ENCODE data around the gene LRP1. TPM values are rescaled to one million over a fixed set of nuclear protein-coding genes. Genes with fewer than 3 reads are reported as not detected.
A peak's percentile ranks its signal among the peaks of the same experiment; 100 is the strongest.

Gene LRP1
- total and polyA plus RNA-seq, 4 donors: 36.8 to 992 (median 370) TPM

- DNase-seq (no peak), ATAC-seq (ENCODE audit: low FRiP score) (no peak)
- 81 to 83% methylated on average over 4 of the region's 4 CpGs for WGBS, 2 donors
- intact Hi-C loops (cut with DNase I): no loop called here
- no peaks in the 10 kb centered on the region for H3K4me1 ChIP-seq (ENCODE audit: control insufficient read depth in 1 of 2, insufficient read depth in 2 of 2, low read length in 2 of 2)
- H3K27ac ChIP-seq (ENCODE audit: low read depth in 1 of 2, low read length in 2 of 2): no peak overlapping the region
- no peak overlapping the region for H3K4me3 ChIP-seq (ENCODE audit: low read length in 2 of 2)
- peaks cover 19 to 23% of the 10 kb centered on the region in 2 donors for H3K36me3 ChIP-seq (ENCODE audit: control insufficient read depth in 1 of 2, insufficient read depth in 2 of 2, low read length in 1 of 2)
- no peaks in the 10 kb centered on the region for H3K27me3 ChIP-seq (ENCODE audit: control insufficient read depth in 1 of 2, insufficient read depth in 2 of 2, low read length in 1 of 2)
- H3K9me3 ChIP-seq (ENCODE audit: control insufficient read depth, low read length): no peaks in the 10 kb centered on the region
Observed at GRCh38 chr12:57160040-57160439, 31.8 kb downstream of the LRP1 start.

- peaks cover 19 to 25% of the 10 kb centered on the region in 2 donors for H3K36me3 ChIP-seq (ENCODE audit: control insufficient read depth in 1 of 2, insufficient read depth in 2 of 2, low read length in 1 of 2)
- WGBS, 2 donors: 91 to 92% methylated on average over 14 of the region's 14 CpGs
Observed at GRCh38 chr12:57160741-57161140, 32.5 kb downstream of the LRP1 start.

GRCh38 chr12:57161491-57161890 is 33.2 kb downstream of the LRP1 start:
- no peak overlapping the region for H3K4me3 ChIP-seq (ENCODE audit: low read length in 2 of 2)
- intact Hi-C loops (cut with DNase I): no loop called here
- H3K36me3 ChIP-seq (ENCODE audit: control insufficient read depth in 1 of 2, insufficient read depth in 2 of 2, low read length in 1 of 2): peaks cover 21 to 23% of the 10 kb centered on the region in 2 donors
- 81 to 82% methylated on average over 7 of the region's 7 CpGs for WGBS, 2 donors
- no peak for ATAC-seq (ENCODE audit: low FRiP score)
- no peaks in the 10 kb centered on the region for H3K27me3 ChIP-seq (ENCODE audit: control insufficient read depth in 1 of 2, insufficient read depth in 2 of 2, low read length in 1 of 2)
- H3K27ac ChIP-seq (ENCODE audit: low read depth in 1 of 2, low read length in 2 of 2): no peak overlapping the region
- no peak for DNase-seq
- no peaks in the 10 kb centered on the region for H3K4me1 ChIP-seq (ENCODE audit: control insufficient read depth in 1 of 2, insufficient read depth in 2 of 2, low read length in 2 of 2)
- H3K9me3 ChIP-seq (ENCODE audit: control insufficient read depth, low read length): no peaks in the 10 kb centered on the region

More at GRCh38 chr12:57160741-57161140, 32.5 kb downstream of the LRP1 start:
- H3K9me3 ChIP-seq (ENCODE audit: control insufficient read depth, low read length): no peaks in the 10 kb centered on the region
- no peaks in the 10 kb centered on the region for H3K4me1 ChIP-seq (ENCODE audit: control insufficient read depth in 1 of 2, insufficient read depth in 2 of 2, low read length in 2 of 2)
- H3K27ac ChIP-seq (ENCODE audit: low read depth in 1 of 2, low read length in 2 of 2): no peak overlapping the region
- no peak for ATAC-seq (ENCODE audit: low FRiP score)
- DNase-seq: no peak
- H3K27me3 ChIP-seq (ENCODE audit: control insufficient read depth in 1 of 2, insufficient read depth in 2 of 2, low read length in 1 of 2): no peaks in the 10 kb centered on the region
- intact Hi-C loops (cut with DNase I): no loop called here
- H3K4me3 ChIP-seq (ENCODE audit: low read length in 2 of 2): no peak overlapping the region

- peaks cover 23 to 29% of the 10 kb centered on the region in 2 donors for H3K36me3 ChIP-seq (ENCODE audit: control insufficient read depth in 1 of 2, insufficient read depth in 2 of 2, low read length in 1 of 2)
- ATAC-seq (ENCODE audit: low FRiP score): no peak
- intact Hi-C loops (cut with DNase I): no loop called here
- H3K27ac ChIP-seq (ENCODE audit: low read depth in 1 of 2, low read length in 2 of 2): no peak overlapping the region
- H3K9me3 ChIP-seq (ENCODE audit: control insufficient read depth, low read length): no peaks in the 10 kb centered on the region
- whole genome bisulfite sequencing, 2 donors: 90 to 92% methylated on average over 8 of the region's 8 CpGs
- no peak for DNase-seq
- no peak overlapping the region for H3K4me3 ChIP-seq (ENCODE audit: low read length in 2 of 2)
- H3K4me1 ChIP-seq (ENCODE audit: control insufficient read depth in 1 of 2, insufficient read depth in 2 of 2, low read length in 2 of 2): no peaks in the 10 kb centered on the region
- H3K27me3 ChIP-seq (ENCODE audit: control insufficient read depth in 1 of 2, insufficient read depth in 2 of 2, low read length in 1 of 2): no peaks in the 10 kb centered on the region
Observed at GRCh38 chr12:57162553-57163125, 34.4 kb downstream of the LRP1 start.

GRCh38 chr12:57164454-57164853 is 36.2 kb downstream of the LRP1 start:
- H3K27me3 ChIP-seq (ENCODE audit: control insufficient read depth in 1 of 2, insufficient read depth in 2 of 2, low read length in 1 of 2): no peaks in the 10 kb centered on the region
- no peaks in the 10 kb centered on the region for H3K4me1 ChIP-seq (ENCODE audit: control insufficient read depth in 1 of 2, insufficient read depth in 2 of 2, low read length in 2 of 2)
- H3K27ac ChIP-seq (ENCODE audit: low read depth in 1 of 2, low read length in 2 of 2): no peak overlapping the region
- intact Hi-C loops (cut with DNase I): no loop called here
- no peak for ATAC-seq (ENCODE audit: low FRiP score)
- 82 to 86% methylated on average over 3 of the region's 3 CpGs for WGBS, 2 donors
- peaks cover 25 to 32% of the 10 kb centered on the region in 2 donors for H3K36me3 ChIP-seq (ENCODE audit: control insufficient read depth in 1 of 2, insufficient read depth in 2 of 2, low read length in 1 of 2)
- H3K9me3 ChIP-seq (ENCODE audit: control insufficient read depth, low read length): no peaks in the 10 kb centered on the region
- H3K4me3 ChIP-seq (ENCODE audit: low read length in 2 of 2): no peak overlapping the region
- no peak for DNase-seq

- WGBS, 2 donors: 70 to 78% methylated on average over 13 of the region's 13 CpGs
- intact Hi-C loops (cut with DNase I): no loop called here
- H3K27me3 ChIP-seq (ENCODE audit: control insufficient read depth in 1 of 2, insufficient read depth in 2 of 2, low read length in 1 of 2): no peaks in the 10 kb centered on the region
- H3K4me1 ChIP-seq (ENCODE audit: control insufficient read depth in 1 of 2, insufficient read depth in 2 of 2, low read length in 2 of 2): no peaks in the 10 kb centered on the region
- H3K36me3 ChIP-seq (ENCODE audit: control insufficient read depth in 1 of 2, insufficient read depth in 2 of 2, low read length in 1 of 2): peaks cover 24 to 32% of the 10 kb centered on the region in 2 donors
- no peak for DNase-seq
- no peak overlapping the region for H3K27ac ChIP-seq (ENCODE audit: low read depth in 1 of 2, low read length in 2 of 2)
- no peak for ATAC-seq (ENCODE audit: low FRiP score)
- no peaks in the 10 kb centered on the region for H3K9me3 ChIP-seq (ENCODE audit: control insufficient read depth, low read length)
- no peak overlapping the region for H3K4me3 ChIP-seq (ENCODE audit: low read length in 2 of 2)
Observed at GRCh38 chr12:57164966-57165625, 36.8 kb downstream of the LRP1 start.

GRCh38 chr12:57165741-57166140 is 37.5 kb downstream of the LRP1 start:
- Histone ChIP-seq H3K4me3 (ENCODE audit: low read length in 2 of 2) (no peak overlapping the region), H3K27ac (ENCODE audit: low read depth in 1 of 2, low read length in 2 of 2) (no peak overlapping the region), H3K36me3 (ENCODE audit: control insufficient read depth in 1 of 2, insufficient read depth in 2 of 2, low read length in 1 of 2) (peaks cover 21 to 30% of the 10 kb centered on the region in 2 donors), H3K9me3 (ENCODE audit: control insufficient read depth, low read length) (no peaks in the 10 kb centered on the region), H3K27me3 (ENCODE audit: control insufficient read depth in 1 of 2, insufficient read depth in 2 of 2, low read length in 1 of 2) (no peaks in the 10 kb centered on the region), H3K4me1 (ENCODE audit: control insufficient read depth in 1 of 2, insufficient read depth in 2 of 2, low read length in 2 of 2) (no peaks in the 10 kb centered on the region)
- ATAC-seq (ENCODE audit: low FRiP score) (peak; percentile 30), DNase-seq (no peak)
- WGBS, 2 donors: 80 to 85% methylated on average over 19 of the region's 19 CpGs
- intact Hi-C loops (cut with DNase I): no loop called here

GRCh38 chr12:57166971-57167371 is 38.7 kb downstream of the LRP1 start:
- ATAC-seq (ENCODE audit: low FRiP score) (no peak), DNase-seq (no peak)
- H3K36me3 ChIP-seq (ENCODE audit: control insufficient read depth in 1 of 2, insufficient read depth in 2 of 2, low read length in 1 of 2): peaks cover 15 to 21% of the 10 kb centered on the region in 2 donors
- no peaks in the 10 kb centered on the region for H3K27me3 ChIP-seq (ENCODE audit: control insufficient read depth in 1 of 2, insufficient read depth in 2 of 2, low read length in 1 of 2)
- intact Hi-C loops (cut with DNase I): no loop called here
- H3K27ac ChIP-seq (ENCODE audit: low read depth in 1 of 2, low read length in 2 of 2): no peak overlapping the region
- no peaks in the 10 kb centered on the region for H3K4me1 ChIP-seq (ENCODE audit: control insufficient read depth in 1 of 2, insufficient read depth in 2 of 2, low read length in 2 of 2)
- WGBS, 2 donors: 64 to 68% methylated on average over 10 of the region's 10 CpGs
- no peaks in the 10 kb centered on the region for H3K9me3 ChIP-seq (ENCODE audit: control insufficient read depth, low read length)
- H3K4me3 ChIP-seq (ENCODE audit: low read length in 2 of 2): no peak overlapping the region

- DNase-seq (no peak), ATAC-seq (ENCODE audit: low FRiP score) (no peak)
- no peaks in the 10 kb centered on the region for H3K9me3 ChIP-seq (ENCODE audit: control insufficient read depth, low read length)
- H3K27me3 ChIP-seq (ENCODE audit: control insufficient read depth in 1 of 2, insufficient read depth in 2 of 2, low read length in 1 of 2): no peaks in the 10 kb centered on the region
- no peaks in the 10 kb centered on the region for H3K4me1 ChIP-seq (ENCODE audit: control insufficient read depth in 1 of 2, insufficient read depth in 2 of 2, low read length in 2 of 2)
- intact Hi-C loops (cut with DNase I): no loop called here
- no peak overlapping the region for H3K27ac ChIP-seq (ENCODE audit: low read depth in 1 of 2, low read length in 2 of 2)
- H3K4me3 ChIP-seq (ENCODE audit: low read length in 2 of 2): no peak overlapping the region
- peaks cover 6 to 17% of the 10 kb centered on the region in 2 donors for H3K36me3 ChIP-seq (ENCODE audit: control insufficient read depth in 1 of 2, insufficient read depth in 2 of 2, low read length in 1 of 2)
- WGBS, 2 donors: 73 to 76% methylated on average over 10 of the region's 10 CpGs
Observed at GRCh38 chr12:57168058-57168457, 39.8 kb downstream of the LRP1 start.
